Breast epithelium (tissue), 3 donors: ENCODE results near the gene STAC2.

ENCODE experiments used
- POLR2A ChIP-seq: fragments of 450-650 bp; IDR thresholded peaks from one replicate; pipeline ENCODE4 v1.6.1; 2016; ENCODE audit warnings: antibody characterized with exemption, mild to moderate bottlenecking, moderate library complexity
- POLR2AphosphoS5 ChIP-seq, 3 donors: sonication (generic); formaldehyde crosslinking; IDR thresholded peaks; one replicate each; pipeline ENCODE4 v1.6.1; 2017; ENCODE audit warnings: antibody characterized with exemption in 3 of 3
- TF ChIP-seq, protein P1 (sequence below), 3 donors: fragments of 450-650 bp; IDR thresholded peaks; one replicate each; pipeline ENCODE4 v1.5.1; 2016 to 2017; ENCODE audit warnings: antibody characterized with exemption in 3 of 3, mild to moderate bottlenecking in 3 of 3, moderate library complexity in 3 of 3

DNA sequence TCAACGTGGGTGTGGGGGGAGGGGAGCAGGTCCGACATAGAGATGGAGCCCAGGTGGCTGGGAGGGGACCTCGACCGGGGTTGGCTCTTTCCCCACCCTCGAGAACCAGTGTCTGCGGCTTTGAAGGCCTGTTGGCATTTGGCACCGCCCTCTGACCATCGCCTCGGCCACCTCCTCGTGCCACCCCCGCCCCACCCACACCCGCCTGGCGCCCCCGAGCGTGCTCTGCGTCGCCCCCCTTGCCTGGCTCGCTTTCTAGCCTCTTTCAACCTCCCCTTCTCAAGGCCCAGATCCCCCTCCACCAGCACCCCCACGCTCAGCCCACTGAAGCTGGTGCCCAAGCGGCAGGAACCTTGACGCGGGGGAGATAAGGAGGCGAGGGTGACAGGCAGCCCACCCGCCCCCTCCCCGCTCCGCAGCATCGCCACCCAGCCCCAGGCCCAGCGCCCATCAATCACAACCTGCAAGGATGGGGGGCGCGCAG, 28.9 kb downstream of the STAC2 start:
- TF ChIP-seq POLR2A (no peak), POLR2AphosphoS5 (IDR thresholded peaks at IDR 0.05) (no peak)
- TF ChIP-seq, protein P1, sequence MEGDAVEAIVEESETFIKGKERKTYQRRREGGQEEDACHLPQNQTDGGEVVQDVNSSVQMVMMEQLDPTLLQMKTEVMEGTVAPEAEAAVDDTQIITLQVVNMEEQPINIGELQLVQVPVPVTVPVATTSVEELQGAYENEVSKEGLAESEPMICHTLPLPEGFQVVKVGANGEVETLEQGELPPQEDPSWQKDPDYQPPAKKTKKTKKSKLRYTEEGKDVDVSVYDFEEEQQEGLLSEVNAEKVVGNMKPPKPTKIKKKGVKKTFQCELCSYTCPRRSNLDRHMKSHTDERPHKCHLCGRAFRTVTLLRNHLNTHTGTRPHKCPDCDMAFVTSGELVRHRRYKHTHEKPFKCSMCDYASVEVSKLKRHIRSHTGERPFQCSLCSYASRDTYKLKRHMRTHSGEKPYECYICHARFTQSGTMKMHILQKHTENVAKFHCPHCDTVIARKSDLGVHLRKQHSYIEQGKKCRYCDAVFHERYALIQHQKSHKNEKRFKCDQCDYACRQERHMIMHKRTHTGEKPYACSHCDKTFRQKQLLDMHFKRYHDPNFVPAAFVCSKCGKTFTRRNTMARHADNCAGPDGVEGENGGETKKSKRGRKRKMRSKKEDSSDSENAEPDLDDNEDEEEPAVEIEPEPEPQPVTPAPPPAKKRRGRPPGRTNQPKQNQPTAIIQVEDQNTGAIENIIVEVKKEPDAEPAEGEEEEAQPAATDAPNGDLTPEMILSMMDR (IDR thresholded peaks at IDR 0.05) = no peak
